K562 (cell line): ENCODE measurements around the gene SZT2. TPM values are rescaled to one million over a fixed set of nuclear protein-coding genes. Genes with fewer than 3 reads are reported as not detected.

Experiments
- ATF7 ChIP-seq: fragments of 450-650 bp; IDR thresholded peaks from 2 replicates; pipeline ENCODE4 v1.7.1; 2014; ENCODE audit warnings: mild to moderate bottlenecking, moderate library complexity
- CCNT2 ChIP-seq: IDR thresholded peaks from 2 replicates; pipeline ENCODE4 v1.6.1; 2011; ENCODE audit warnings: borderline replicate concordance, low read depth, mild to moderate bottlenecking, moderate library complexity, mixed read lengths, low read length; ENCODE audit not compliant: insufficient read length; ENCODE audit errors: extremely low read depth
- CGGBP1 ChIP-seq: fragments of 250-450 bp; sonication (Bioruptor Pico); IDR thresholded peaks from 2 replicates; pipeline ENCODE4 v1.9.0; 2021; ENCODE audit warnings: mild to moderate bottlenecking
- E2F1 ChIP-seq: sonication (generic); formaldehyde crosslinking; IDR thresholded peaks from 2 replicates; pipeline ENCODE4 v1.8.1; 2023; ENCODE audit warnings: mild to moderate bottlenecking, missing genetic modification reagents, moderate library complexity
- ETS2 ChIP-seq: IDR thresholded peaks from 2 replicates; pipeline ENCODE4 v1.6.1; 2016; ENCODE audit warnings: borderline replicate concordance, missing genetic modification characterization, mild to moderate bottlenecking, moderate library complexity, missing compliant biosample characterization; ENCODE audit not compliant: poor library complexity, severe bottlenecking
- GTF2F1 ChIP-seq: IDR thresholded peaks from 2 replicates; pipeline ENCODE4 v1.6.1; 2011; ENCODE audit warnings: low read depth, low read length, improper control_type of control experiment
- HNRNPL ChIP-seq: fragments of 200-400 bp; formaldehyde crosslinking; IDR thresholded peaks from 2 replicates; pipeline ENCODE4 v1.6.1; 2017; ENCODE audit warnings: low read depth, mild to moderate bottlenecking, low read length
- HOXB6 ChIP-seq: fragments of 250-450 bp; sonication (Bioruptor Pico); IDR thresholded peaks from 2 replicates; pipeline ENCODE4 v1.5.1; 2022; ENCODE audit warnings: mild to moderate bottlenecking, borderline replicate concordance
- MAFG ChIP-seq: fragments of 450-650 bp; conservative IDR thresholded peaks from 2 replicates; pipeline ENCODE4 v1.6.1; 2016; ENCODE audit warnings: missing genetic modification characterization, missing compliant biosample characterization
- NEUROD1 ChIP-seq: fragments of 150-350 bp; IDR thresholded peaks from 2 replicates; pipeline ENCODE4 v1.6.1; 2014; ENCODE audit warnings: borderline replicate concordance, low read length, low read depth; ENCODE audit not compliant: partially characterized antibody
- NR2C2 ChIP-seq, 2 experiments: fragments of 200-800 bp in 1 of 2; sonication (Bioruptor generic) in 1 of 2; sonication (generic) in 1 of 2; formaldehyde crosslinking in 1 of 2; IDR thresholded peaks; 2 replicates each; pipeline versions ENCODE4 v1.6.1 to v1.8.0; 2016 to 2022; ENCODE audit warnings: mild to moderate bottlenecking in 1 of 2, missing compliant biosample characterization in 1 of 2, missing genetic modification characterization in 1 of 2, missing genetic modification reagents in 1 of 2
- PRMT5 ChIP-seq: sonication (generic); formaldehyde crosslinking; IDR thresholded peaks from 2 replicates; pipeline ENCODE4 v1.5.0; 2020; ENCODE audit warnings: missing genetic modification reagents
- RNF2 ChIP-seq: sonication (generic); IDR thresholded peaks from 2 replicates; pipeline ENCODE4 v1.6.1; 2016
- SAFB ChIP-seq: fragments of 200-400 bp; formaldehyde crosslinking; IDR thresholded peaks from 2 replicates; pipeline ENCODE4 v1.6.1; 2017; ENCODE audit warnings: low read depth, low read length, borderline replicate concordance
- SAP30 ChIP-seq: fragments of 200-600 bp; sonication (generic); IDR thresholded peaks from 2 replicates; pipeline ENCODE4 v1.6.1; 2012; ENCODE audit warnings: borderline replicate concordance, low read depth, mild to moderate bottlenecking, moderate library complexity, low read length, control low read depth, inconsistent platforms; ENCODE audit not compliant: insufficient read depth, poor library complexity, severe bottlenecking
- SIN3A ChIP-seq, 2 experiments: fragments of 150-350 bp in 1 of 2; IDR thresholded peaks; 2 replicates each; pipeline ENCODE4 v1.6.1; 2011 to 2016; ENCODE audit warnings: borderline replicate concordance in 2 of 2, low read depth in 2 of 2, low read length in 2 of 2, mild to moderate bottlenecking in 2 of 2, moderate library complexity in 2 of 2; ENCODE audit not compliant: control insufficient read depth in 1 of 2
- SIN3B ChIP-seq: fragments of 450-650 bp; IDR thresholded peaks from 2 replicates; pipeline ENCODE4 v1.6.1; 2017; ENCODE audit warnings: low read depth, mild to moderate bottlenecking, moderate library complexity
- TAF7 ChIP-seq: fragments of 450-650 bp; IDR thresholded peaks from 2 replicates; pipeline ENCODE4 v1.6.1; 2016; ENCODE audit warnings: missing genetic modification characterization, missing compliant biosample characterization
- ZBTB49 ChIP-seq: sonication (generic); formaldehyde crosslinking; IDR thresholded peaks from 2 replicates; pipeline ENCODE4 v1.8.0; 2022; ENCODE audit warnings: missing genetic modification reagents, mild to moderate bottlenecking, borderline replicate concordance
- ZBTB9 ChIP-seq: fragments of 450-650 bp; formaldehyde crosslinking; IDR thresholded peaks from 2 replicates; pipeline ENCODE4 v1.4.0; 2020; ENCODE audit warnings: mild to moderate bottlenecking, moderate library complexity
- polyA plus RNA-seq, 8 experiments: library from polyadenylated mRNA; depleted of rRNA in 4 of 8; stranded (reverse) in 5 of 8; unstranded in 3 of 8; fragments of >200 nt; fragmentation: Nextera tagmentation in 2 of 8; fragmentation: Illumina TruSeq in 1 of 8; extraction: Ambion mirVana in 2 of 8; extraction: Trizol in 1 of 8; gene quantifications; 2 replicates each; pipeline versions ENCODE4 v1.2.1 to v1.2.3, GENCODE V29; 2011 to 2014; ENCODE audit warnings: inconsistent platforms in 1 of 8, missing spikeins in 1 of 8
- total RNA-seq, 7 experiments: library from RNA; depleted of rRNA in 6 of 7; stranded (reverse); fragments of >200 nt in 6 of 7; fragmentation: Illumina TruSeq in 2 of 7; extraction: Trizol in 2 of 7; gene quantifications; 2 replicates each; pipeline versions ENCODE4 v1.2.1 to v1.2.3, GENCODE V29; 2011 to 2021; ENCODE audit warnings: low replicate concordance in 1 of 7

Gene SZT2
- total and polyA plus RNA-seq, 9 of the 15 experiments (the other 6 are each of a cell fraction or from before 2014, with no cell fraction given) = 0.88 to 31.0 (median 12.8) TPM

GRCh38 chr1:43389326-43390313, at the start of gene SZT2, which contains the start of gene MED8 (continued):
- TF ChIP-seq HOXB6 (CRISPR knock-in tag) (no peak), SAP30 (peak; percentile 87), TAF7 (tag) (peak; percentile 85), PRMT5 (CRISPR knock-in tag) (no peak), CGGBP1 (CRISPR knock-in tag) (no peak; the same call in 1 of the 2 replicates), CCNT2 (peak; percentile 49), SAFB (no peak), SIN3A (IDR thresholded peaks at IDR 0.05; ENCODE audit: borderline replicate concordance in 2 of 2, control insufficient read depth in 1 of 2, low read depth in 2 of 2, low read length in 2 of 2) (peak; percentile 90 to 92; a peak in 3 of 4 replicates), ETS2 (no peak), NR2C2 (CRISPR knock-in tag; IDR thresholded peaks at IDR 0.05) (peak; percentile 97), NR2C2 (tag; IDR thresholded peaks at IDR 0.05) (peak; percentile 100), MAFG (tag) (peak; percentile 76), GTF2F1 (no peak), E2F1 (peak; percentile 48; the same call in 1 of the 2 replicates), SIN3B (peak; percentile 70; the same call in 1 of the 2 replicates), HNRNPL (no peak), ZBTB9 (CRISPR knock-in tag) (peak; percentile 42; the same call in 1 of the 2 replicates), ZBTB49 (CRISPR knock-in tag) (no peak), RNF2 (0 out of 2 replicates have a peak, but pooled peaks have one; percentile 56), ATF7 (peak; percentile 83), NEUROD1 (peak; percentile 53)
